B cell (primary cell): ENCODE results near the gene TCTN3.

Source experiments
- EZH2 ChIP-seq: IDR thresholded peaks from 2 replicates; pipeline ENCODE4 v1.6.1; 2012; ENCODE audit warnings: borderline replicate concordance, low read depth, mild to moderate bottlenecking, moderate library complexity, low read length; ENCODE audit not compliant: insufficient read depth, poor library complexity, severe bottlenecking
- TF ChIP-seq, protein P1 (sequence below): fragments of 200-600 bp; IDR thresholded peaks from one replicate; pipeline ENCODE4 v1.8.0; 2022; ENCODE audit warnings: antibody characterized with exemption, mild to moderate bottlenecking

GRCh38 chr10:95730233-95730632, 36.5 kb upstream of the TCTN3 start:
- TF ChIP-seq, protein P1, sequence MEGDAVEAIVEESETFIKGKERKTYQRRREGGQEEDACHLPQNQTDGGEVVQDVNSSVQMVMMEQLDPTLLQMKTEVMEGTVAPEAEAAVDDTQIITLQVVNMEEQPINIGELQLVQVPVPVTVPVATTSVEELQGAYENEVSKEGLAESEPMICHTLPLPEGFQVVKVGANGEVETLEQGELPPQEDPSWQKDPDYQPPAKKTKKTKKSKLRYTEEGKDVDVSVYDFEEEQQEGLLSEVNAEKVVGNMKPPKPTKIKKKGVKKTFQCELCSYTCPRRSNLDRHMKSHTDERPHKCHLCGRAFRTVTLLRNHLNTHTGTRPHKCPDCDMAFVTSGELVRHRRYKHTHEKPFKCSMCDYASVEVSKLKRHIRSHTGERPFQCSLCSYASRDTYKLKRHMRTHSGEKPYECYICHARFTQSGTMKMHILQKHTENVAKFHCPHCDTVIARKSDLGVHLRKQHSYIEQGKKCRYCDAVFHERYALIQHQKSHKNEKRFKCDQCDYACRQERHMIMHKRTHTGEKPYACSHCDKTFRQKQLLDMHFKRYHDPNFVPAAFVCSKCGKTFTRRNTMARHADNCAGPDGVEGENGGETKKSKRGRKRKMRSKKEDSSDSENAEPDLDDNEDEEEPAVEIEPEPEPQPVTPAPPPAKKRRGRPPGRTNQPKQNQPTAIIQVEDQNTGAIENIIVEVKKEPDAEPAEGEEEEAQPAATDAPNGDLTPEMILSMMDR = no peak
- no peak for TF ChIP-seq EZH2
